ENCODE results near the gene STAT5B. TPM values are rescaled to one million over a fixed set of nuclear protein-coding genes. Genes with fewer than 3 reads are reported as not detected.
A peak's percentile ranks its signal among the peaks of the same experiment; 100 is the strongest.

Gene STAT5B
- total and polyA plus RNA-seq, 9 of the 15 experiments (the other 6 are each of a cell fraction or from before 2014, with no cell fraction given): 20.8 to 176 (median 92.4) TPM

DNA sequence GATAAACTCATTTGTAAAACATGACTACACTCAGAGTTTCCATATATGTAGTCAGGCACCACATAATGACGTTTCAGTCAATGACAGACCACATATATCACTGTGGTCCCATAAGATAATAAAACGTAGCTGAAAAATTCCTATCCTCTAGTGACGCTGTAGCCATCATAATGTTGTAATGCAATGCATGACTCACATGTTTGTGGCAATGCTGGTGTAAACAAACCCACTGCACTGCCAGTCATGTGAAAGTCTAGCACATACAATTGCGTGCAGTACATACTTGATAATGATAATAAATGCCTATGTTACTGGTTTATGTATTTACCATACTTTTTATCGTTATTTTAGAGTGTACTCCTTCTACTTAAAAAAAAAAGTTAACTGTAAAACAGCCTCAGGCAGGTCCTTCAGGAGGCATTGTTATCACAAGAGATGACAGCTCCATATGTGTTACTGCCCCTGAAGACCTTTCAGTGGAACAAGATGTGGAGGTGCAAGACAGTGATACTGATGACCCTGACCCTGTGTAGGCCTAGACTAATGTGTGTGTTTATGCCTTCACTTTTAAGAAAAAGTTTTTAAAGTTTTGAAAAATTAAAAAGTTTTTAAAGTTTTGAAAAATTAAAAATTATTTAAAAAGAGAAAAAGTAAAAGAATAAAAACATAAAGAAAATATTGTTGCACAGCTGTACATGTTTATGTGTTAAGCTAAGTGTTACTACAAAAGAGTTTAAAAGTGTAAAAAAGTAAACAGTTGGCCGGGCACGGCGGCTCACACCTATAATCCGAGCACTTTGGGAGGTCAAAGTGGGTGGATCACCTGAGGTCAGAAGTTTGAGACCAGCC lies 9.0 kb downstream of the STAT5B start (continued):
- TF ChIP-seq RFX7 (CRISPR knock-in tag; IDR thresholded peaks at IDR 0.05) (no peak), ZNF217 (CRISPR knock-in tag; IDR thresholded peaks at IDR 0.05) (no peak), BRF2 (IDR thresholded peaks at IDR 0.05; ENCODE audit: borderline replicate concordance, insufficient read depth, insufficient read length) (no peak), TEAD4 (IDR thresholded peaks at IDR 0.05; ENCODE audit: low read length) (peak; percentile 85), TEAD4 (CRISPR knock-in tag; IDR thresholded peaks at IDR 0.05; ENCODE audit: borderline replicate concordance) (no peak), RREB1 (CRISPR knock-in tag; IDR thresholded peaks at IDR 0.05) (no peak), HDGF (IDR thresholded peaks at IDR 0.05) (no peak), BHLHE40 (IDR thresholded peaks at IDR 0.05; ENCODE audit: low read length) (peak; percentile 61; the same call in 1 of the 2 replicates), SP2 (IDR thresholded peaks at IDR 0.05; ENCODE audit: extremely low read depth, low read depth, low read length, poor library complexity, severe bottlenecking) (no peak)
- TF ChIP-seq, protein P1, sequence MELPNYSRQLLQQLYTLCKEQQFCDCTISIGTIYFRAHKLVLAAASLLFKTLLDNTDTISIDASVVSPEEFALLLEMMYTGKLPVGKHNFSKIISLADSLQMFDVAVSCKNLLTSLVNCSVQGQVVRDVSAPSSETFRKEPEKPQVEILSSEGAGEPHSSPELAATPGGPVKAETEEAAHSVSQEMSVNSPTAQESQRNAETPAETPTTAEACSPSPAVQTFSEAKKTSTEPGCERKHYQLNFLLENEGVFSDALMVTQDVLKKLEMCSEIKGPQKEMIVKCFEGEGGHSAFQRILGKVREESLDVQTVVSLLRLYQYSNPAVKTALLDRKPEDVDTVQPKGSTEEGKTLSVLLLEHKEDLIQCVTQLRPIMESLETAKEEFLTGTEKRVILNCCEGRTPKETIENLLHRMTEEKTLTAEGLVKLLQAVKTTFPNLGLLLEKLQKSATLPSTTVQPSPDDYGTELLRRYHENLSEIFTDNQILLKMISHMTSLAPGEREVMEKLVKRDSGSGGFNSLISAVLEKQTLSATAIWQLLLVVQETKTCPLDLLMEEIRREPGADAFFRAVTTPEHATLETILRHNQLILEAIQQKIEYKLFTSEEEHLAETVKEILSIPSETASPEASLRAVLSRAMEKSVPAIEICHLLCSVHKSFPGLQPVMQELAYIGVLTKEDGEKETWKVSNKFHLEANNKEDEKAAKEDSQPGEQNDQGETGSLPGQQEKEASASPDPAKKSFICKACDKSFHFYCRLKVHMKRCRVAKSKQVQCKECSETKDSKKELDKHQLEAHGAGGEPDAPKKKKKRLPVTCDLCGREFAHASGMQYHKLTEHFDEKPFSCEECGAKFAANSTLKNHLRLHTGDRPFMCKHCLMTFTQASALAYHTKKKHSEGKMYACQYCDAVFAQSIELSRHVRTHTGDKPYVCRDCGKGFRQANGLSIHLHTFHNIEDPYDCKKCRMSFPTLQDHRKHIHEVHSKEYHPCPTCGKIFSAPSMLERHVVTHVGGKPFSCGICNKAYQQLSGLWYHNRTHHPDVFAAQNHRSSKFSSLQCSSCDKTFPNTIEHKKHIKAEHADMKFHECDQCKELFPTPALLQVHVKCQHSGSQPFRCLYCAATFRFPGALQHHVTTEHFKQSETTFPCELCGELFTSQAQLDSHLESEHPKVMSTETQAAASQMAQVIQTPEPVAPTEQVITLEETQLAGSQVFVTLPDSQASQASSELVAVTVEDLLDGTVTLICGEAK (IDR thresholded peaks at IDR 0.05): no peak
- TF ChIP-seq, protein P1 (CRISPR knock-in tag; IDR thresholded peaks at IDR 0.05): no peak

Data from K562 (cell line).